ENCODE measurements around the gene TBC1D10B.

The TBC1D10B gene

DNA sequence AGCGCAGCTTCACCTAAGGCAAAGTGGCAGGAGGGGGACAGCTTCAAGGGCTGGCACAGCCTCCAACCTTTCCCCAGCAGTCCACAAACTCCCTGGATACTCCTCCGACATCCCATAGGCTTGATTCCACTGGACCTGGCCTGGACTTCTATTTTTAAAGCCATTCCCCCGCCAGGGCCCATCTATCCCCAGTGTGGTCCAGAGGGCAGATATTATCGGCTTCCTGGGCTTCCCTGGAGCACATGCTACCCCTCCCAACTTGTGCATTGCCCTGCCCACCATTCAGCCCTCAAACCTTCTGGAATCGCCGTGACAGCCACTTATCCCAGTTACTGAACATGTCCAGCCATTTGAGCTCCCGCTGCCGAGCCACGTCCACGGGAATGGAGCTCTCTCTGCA lies 5.1 kb downstream of the TBC1D10B start:
- TF ChIP-seq JUND (IDR thresholded peaks at IDR 0.05; ENCODE audit: low read depth), result no peak
- no peak for DNase-seq (ENCODE audit: low read depth in 1 of 2, low spot score in 1 of 2)
- in situ Hi-C loops (cut with HindIII; ENCODE audit: low pct_unique_long_range_greater_than_20kb, low sequenced_read_pairs), result no loop called here

GRCh38 chr16:30361180-30361579 lies 9.1 kb downstream of the TBC1D10B start:
- TF ChIP-seq JUND (IDR thresholded peaks at IDR 0.05; ENCODE audit: low read depth), result no peak
- in situ Hi-C loops (cut with HindIII; ENCODE audit: low pct_unique_long_range_greater_than_20kb, low sequenced_read_pairs), result no loop called here
- no peak for DNase-seq (ENCODE audit: low read depth in 1 of 2, low spot score in 1 of 2)

DNA sequence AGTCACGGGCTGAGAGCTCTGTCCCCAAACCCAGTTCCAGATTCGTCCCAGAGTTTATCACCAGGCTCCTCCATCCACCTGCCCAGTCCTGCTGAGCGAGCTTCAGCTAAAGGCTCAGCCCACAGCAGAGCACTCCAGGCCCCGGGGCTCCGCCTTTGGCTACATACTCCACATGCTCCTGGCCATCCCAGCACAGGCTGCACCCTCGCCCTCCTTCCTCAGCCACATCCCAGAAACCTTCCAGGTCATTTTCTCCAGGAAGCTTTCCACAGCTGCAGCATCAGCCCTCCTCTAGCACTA lies 10.5 kb downstream of the TBC1D10B start:
- in situ Hi-C loops (cut with HindIII; ENCODE audit: low pct_unique_long_range_greater_than_20kb, low sequenced_read_pairs), result no loop called here
- no peak for TF ChIP-seq JUND (IDR thresholded peaks at IDR 0.05; ENCODE audit: low read depth)
- no peak for DNase-seq (ENCODE audit: low read depth in 1 of 2, low spot score in 1 of 2)

DNA sequence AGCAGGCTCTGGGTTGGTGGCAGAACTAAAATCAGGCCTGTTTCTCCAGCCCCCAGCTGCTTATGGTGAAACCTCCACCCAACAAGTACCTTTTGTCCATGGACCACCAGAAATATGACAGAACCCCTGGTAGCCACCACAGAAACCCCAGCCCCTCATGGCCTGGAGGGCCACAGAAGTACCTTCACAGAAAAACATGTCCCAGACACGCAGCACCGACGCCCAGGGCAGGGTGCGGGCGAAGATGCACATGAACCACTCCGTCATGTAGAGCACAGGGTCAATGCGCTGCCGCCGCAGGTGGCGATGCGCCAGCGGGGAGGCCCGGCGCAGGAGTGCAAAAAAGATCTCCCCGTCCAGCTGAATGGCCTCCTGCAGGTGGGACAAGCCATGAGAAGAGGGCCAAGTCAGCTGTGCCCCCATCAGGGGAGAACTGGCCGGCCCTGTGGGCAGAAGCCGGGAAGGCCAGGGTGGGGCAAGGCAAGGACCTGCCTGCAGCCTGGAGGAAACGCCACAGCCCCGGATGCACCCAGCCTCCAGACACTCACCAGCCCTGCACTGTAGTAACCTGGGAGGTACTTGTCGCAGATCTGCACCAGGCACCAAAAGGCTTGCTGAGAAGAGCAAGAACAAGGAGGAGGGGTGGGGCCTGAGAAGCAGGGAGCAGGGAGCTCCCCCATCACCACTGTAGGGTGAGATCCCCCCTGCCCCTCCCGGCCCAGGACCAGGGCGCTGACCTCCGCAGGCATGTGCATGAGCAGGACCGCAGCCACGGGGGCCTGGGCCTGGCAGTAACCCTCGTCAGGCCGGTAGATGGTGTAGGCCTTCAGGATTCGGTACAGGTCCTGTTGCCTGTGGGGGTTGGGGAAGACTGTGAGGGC lies 11.1 kb downstream of the TBC1D10B start:
- DNase-seq (ENCODE audit: low read depth in 1 of 2, low spot score in 1 of 2), result no peak
- in situ Hi-C loops (cut with HindIII; ENCODE audit: low pct_unique_long_range_greater_than_20kb, low sequenced_read_pairs), result no loop called here
- no peak for TF ChIP-seq JUND (IDR thresholded peaks at IDR 0.05; ENCODE audit: low read depth)

DNA sequence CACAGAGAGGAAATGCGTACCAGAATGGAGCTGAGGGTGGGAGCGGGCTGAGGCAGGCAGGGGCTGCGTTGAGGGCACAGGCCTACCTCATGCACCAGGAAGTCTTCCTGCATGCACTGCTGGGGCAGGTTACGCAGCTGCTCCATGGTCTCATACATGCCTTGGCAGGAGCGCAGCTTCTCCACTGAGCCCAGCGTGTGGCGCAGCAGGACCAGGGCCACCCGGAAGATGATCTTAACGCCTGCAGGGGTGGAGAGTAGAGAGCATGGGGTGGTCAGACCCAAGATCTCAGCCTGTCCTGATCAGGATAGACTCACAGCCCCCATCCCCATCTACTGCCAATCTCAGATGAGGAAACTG lies 11.7 kb downstream of the TBC1D10B start:
- TF ChIP-seq JUND (IDR thresholded peaks at IDR 0.05; ENCODE audit: low read depth), result no peak
- no peak for DNase-seq (ENCODE audit: low read depth in 1 of 2, low spot score in 1 of 2)
- in situ Hi-C loops (cut with HindIII; ENCODE audit: low pct_unique_long_range_greater_than_20kb, low sequenced_read_pairs), result no loop called here

- in situ Hi-C loops (cut with HindIII; ENCODE audit: low pct_unique_long_range_greater_than_20kb, low sequenced_read_pairs), result no loop called here
- TF ChIP-seq JUND (IDR thresholded peaks at IDR 0.05; ENCODE audit: low read depth), result no peak
- DNase-seq (ENCODE audit: low read depth in 1 of 2, low spot score in 1 of 2), result no peak
These were observed 12.3 kb downstream of the TBC1D10B start for GRCh38 chr16:30357715-30358576.

DNA sequence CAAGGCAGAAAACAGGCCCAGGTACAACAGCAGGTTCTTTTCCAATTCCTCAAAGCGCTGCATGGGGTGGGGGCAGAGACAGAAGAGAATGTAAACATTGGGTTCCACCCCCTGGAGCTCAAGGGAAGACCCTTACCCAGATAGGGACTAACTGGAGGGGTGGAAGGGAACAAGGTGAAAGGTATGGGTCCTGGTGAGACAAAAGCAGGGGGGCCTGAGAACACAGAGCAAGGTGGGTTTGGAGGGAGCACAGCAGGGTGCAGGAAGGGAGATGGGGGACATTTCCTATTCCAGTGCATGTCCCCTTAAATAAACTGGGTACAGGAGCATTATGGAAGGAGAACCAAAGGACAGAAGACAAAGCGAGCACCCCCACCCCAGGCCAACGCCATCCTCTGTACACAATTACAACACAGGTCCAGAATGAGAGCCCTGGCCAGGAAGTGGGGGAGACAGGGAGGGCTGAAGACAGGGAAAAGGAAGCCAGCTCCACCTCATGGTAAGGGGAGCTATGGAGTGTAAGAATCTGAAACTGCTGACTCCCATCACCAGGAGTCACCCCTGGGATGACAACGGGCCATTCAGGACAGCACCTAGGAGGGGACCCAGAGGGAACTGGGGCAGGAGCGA lies 13.1 kb downstream of the TBC1D10B start:
- DNase-seq (ENCODE audit: low read depth in 1 of 2, low spot score in 1 of 2), result no peak
- TF ChIP-seq JUND (IDR thresholded peaks at IDR 0.05; ENCODE audit: low read depth), result no peak
- in situ Hi-C loops (cut with HindIII; ENCODE audit: low pct_unique_long_range_greater_than_20kb, low sequenced_read_pairs), result no loop called here

GRCh38 chr16:30356401-30357084 lies 13.8 kb downstream of the TBC1D10B start:
- in situ Hi-C loops (cut with HindIII; ENCODE audit: low pct_unique_long_range_greater_than_20kb, low sequenced_read_pairs), result no loop called here
- peak in 1 of 2 experiments; percentile 30 for DNase-seq (ENCODE audit: low read depth in 1 of 2, low spot score in 1 of 2)
- TF ChIP-seq JUND (IDR thresholded peaks at IDR 0.05; ENCODE audit: low read depth), result no peak

DNA sequence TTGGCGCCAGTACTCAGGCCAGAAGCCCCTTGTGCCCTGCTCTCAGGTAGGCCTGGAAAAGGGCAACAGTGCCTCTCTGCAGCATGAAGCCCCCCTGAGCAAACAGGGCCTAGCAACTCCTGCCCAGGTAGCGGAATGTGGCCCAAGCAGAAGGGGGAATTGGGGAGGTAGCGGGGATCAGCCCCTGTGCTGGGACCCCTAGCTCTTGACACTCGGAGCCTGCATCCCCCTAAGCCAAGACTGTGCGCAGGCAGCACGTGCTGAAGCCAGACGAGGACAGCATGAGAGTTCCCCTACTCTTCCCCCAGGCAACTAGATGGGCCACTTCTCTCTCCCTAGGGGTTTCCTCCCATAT lies 14.4 kb downstream of the TBC1D10B start:
- no peak for DNase-seq (ENCODE audit: low read depth in 1 of 2, low spot score in 1 of 2)
- no peak for TF ChIP-seq JUND (IDR thresholded peaks at IDR 0.05; ENCODE audit: low read depth)
- in situ Hi-C loops (cut with HindIII; ENCODE audit: low pct_unique_long_range_greater_than_20kb, low sequenced_read_pairs), result no loop called here

DNA sequence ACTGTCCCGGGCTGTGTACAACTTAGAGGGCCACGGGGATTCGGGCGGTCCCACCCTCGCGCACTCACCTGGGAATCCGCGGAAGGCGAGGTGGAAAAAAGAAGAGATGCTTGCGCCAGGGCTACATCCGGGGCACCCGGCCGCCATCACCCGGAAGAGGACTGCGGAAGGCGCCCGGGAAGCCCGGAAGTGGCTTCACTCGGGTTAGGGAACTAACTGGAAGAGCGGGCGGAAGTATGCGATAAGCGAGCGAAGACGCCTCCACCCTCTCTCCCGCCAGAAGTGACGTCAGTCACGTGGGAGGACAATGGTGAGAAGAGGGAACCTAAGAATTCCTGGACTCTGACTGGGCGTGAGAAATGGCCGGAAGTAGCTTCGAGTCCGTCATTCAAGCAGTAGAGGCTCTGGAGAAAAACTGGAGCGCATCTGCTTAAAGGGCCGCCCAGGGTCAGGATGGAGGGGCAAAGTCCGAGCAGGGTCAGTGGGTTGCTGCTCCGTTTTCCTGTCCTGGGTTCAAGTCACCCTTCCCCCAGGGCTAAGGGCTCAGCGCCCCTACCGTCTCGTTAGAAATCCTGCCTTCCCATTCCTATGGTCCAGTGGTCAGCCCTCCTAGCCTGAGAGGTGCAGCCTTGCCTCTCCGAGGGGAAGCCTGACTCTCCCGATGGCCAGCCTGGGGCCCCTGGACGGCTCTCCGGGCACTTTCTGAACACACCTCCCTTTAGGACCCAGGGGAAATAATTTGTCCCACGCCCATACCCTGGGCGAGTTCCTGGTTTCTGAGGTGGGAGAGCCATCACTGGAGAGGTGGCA lies 14.9 kb downstream of the TBC1D10B start, which contains the start of gene CD2BP2:
Gene CD2BP2 (minus strand): TSS at position 165 of the 810 bp plus-strand sequence. CDS start 627 bp downstream, outside the sequence.
- in situ Hi-C loops (cut with HindIII; ENCODE audit: low pct_unique_long_range_greater_than_20kb, low sequenced_read_pairs), result no loop called here
- DNase-seq (ENCODE audit: low read depth in 1 of 2, low spot score in 1 of 2), result peak; percentile 76 to 100
- TF ChIP-seq JUND (IDR thresholded peaks at IDR 0.05; ENCODE audit: low read depth), result 0 out of 2 replicates have a peak, but pooled peaks have one; percentile 4

DNA sequence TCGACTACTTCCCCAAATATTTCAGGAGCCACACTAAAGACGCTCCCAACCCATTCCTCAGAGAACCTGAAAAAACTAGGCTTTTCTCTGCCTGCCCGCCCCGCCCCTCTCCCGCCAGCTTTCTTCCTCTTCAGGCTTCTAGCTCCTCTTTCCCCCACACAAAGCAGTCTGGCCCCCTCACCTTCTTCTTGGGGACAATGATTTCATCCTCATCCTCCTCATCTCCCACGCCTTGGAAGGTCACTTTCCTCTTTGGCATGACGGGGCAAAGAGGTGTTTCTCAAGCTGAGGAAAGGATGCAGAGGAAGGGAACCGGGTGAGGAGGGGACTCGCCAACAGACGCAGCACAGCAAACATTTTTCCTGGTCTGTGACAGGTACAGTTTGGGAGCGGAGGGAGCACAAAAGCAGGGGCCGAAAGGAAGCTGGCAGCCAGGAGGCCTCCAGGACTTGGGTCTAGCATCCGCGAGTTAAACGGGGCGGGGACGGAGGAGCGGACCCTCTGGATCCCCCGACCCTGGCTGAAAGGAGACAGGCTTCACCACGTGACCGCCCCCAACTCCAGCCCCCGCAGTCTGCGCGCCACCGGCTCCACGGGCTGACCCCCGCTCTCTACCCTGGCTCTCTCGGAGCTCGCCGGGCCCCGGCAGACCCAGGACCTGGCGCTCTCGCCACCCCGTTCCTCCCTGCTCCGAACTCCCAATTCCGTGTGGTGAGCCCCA lies 15.7 kb downstream of the TBC1D10B start:
- TF ChIP-seq JUND (IDR thresholded peaks at IDR 0.05; ENCODE audit: low read depth), result no peak
- in situ Hi-C loops (cut with HindIII; ENCODE audit: low pct_unique_long_range_greater_than_20kb, low sequenced_read_pairs), result no loop called here
- peak in 1 of 2 experiments; percentile 30 for DNase-seq (ENCODE audit: low read depth in 1 of 2, low spot score in 1 of 2)
